ENCODE results near the gene NMB.

Gene NMB

DNA sequence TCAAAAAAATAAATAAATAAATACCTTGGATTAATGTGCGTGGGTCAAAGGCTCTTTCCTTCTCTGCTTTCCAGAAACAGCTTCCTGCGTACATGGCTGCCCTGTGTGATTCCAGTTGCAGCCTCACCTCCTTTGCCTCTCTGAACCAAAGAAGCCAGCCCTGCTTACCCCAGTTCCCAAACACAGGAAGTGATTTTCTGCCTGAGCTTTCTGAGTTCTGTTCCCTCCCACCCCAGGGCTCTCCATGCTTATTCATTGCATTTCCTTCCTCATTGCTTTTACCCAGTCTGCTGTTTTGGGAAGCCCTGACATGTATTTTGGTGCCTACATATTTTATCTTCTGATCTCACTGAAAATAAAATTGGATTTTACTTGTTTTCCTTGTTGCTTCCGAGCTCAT lies 41.8 kb downstream of the NMB start:
- FAIRE-seq (no peak), DNase-seq (ENCODE audit: low spot score) (no peak)

DNA sequence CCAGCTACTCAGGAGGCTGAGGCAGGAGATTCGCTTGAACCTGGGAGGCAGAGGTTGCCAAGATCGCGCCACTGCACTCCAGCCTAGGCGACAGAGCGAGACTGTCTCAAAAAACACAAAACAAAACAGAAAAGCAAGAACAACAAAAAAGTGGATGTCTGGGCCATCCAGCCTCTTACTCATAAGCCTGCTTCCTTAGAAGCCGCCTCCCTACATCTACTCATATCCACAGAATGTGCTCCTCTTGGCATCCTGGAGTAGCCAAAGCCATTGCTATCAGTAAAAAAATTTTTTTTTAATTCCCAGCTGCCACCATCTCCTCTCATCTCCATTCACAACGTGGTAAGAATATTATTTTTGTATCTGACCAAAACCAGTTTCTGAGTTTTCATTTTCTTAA lies 46.4 kb downstream of the NMB start:
- FAIRE-seq: no peak
- DNase-seq (ENCODE audit: low spot score): no peak

DNA sequence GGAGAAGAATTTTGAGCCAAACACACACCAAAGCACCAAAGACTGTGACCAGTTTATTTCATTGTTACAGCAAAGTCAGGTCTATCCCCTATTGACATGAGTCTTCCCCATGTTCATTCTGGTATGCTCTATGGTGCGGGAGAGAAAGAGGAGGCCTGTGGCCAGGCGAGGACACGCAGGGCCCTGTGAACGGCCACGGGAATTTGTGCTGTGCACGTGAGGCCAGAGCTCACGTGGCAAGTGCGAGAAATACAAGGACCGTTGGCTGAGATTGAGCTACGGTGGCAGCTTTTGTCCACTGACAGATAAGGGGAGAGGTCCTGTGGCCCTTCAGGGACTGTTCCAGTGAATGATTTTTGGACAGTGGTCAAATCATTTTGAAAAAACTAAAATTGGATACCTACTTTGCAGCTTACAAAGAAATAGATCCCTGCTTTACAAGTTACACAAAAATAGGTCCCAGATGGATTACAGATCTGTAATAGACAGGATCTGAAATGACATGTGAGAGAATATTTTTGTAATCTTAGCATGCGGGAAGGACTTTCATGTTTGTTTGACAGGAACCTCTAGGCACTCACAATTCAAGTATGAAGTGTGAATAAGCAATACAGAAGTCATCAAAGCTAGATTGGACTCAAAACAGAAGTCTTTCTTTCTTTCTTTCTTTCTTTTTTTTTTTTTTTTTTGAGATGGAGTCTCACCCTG lies 48.0 kb downstream of the NMB start:
- FAIRE-seq: no peak
- no peak for DNase-seq (ENCODE audit: low spot score)

DNA sequence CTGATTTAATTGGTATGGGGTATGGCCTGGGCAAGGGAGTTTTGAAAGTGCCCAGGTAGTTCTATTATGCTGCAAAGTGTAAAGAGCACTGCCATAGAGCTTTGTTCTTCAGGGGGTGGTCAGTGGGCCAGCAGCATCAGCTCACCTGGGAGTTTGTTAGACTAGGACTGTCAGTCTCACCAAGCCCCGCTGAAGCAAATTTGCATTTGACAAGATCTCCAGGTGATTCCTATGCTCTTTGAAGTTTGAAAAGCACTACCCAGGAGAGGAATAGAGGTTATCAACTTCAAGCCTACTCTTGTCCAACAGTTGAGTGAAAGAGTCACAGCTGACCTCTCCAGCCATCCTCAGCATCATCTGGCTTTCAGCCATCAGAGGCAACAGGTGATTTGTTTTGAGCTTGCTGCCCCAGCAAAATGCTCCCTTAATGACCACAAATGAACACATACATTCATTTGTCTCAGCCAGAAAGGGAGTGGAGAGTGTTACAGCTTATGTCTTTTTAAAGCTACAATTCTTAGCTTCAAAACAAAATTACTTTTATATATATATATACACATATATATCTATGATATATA lies 49.2 kb downstream of the NMB start:
- FAIRE-seq (no peak), DNase-seq (ENCODE audit: low spot score) (no peak)

DNA sequence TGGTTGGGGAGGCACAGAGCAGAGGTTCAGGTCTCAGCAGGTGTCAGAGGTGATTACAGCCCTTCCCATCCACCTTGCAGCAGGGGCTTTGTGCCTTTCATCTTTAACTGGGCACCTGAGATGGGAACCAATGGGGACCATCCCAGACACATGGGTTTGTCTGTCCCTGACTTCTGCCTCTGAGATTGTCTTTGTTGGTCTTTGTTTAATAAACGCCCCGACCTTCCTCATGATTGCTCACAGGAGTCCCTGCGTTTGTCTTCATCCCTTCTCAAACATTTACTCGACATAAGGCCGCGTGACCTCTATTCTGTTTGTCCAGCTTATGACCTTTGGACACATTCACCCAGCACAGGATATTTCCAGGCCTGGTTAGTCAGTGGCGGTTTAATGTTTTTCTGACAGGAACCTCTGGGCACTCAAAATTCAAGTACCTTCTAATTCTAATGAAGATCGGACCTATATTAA lies 51.3 kb downstream of the NMB start:
- no peak for FAIRE-seq
- no peak for DNase-seq (ENCODE audit: low spot score)

DNA sequence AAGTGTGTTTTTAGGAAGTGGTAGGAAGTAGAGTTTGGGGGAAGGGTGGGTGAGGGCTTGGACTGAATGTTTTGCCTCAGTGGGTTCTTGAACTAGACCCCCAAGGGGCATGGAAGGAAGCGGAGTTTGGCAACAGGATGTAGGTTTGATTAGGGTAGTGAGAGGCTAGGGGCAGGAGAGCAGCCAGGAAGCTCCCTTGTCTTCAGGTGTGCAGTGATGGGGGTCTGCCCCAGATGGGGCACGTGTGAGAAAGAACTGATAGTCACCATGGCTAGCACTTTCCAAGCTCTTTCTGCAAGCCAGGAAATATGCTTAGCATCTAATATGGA lies 52.5 kb downstream of the NMB start:
- DNase-seq (ENCODE audit: low spot score) (no peak), FAIRE-seq (no peak)

All from urothelium cell line (cell line).